ENCODE results near the gene CLCNKB.

- TF ChIP-seq CTCF (IDR thresholded peaks at IDR 0.05), result no peak
- TF ChIP-seq POLR2A (IDR thresholded peaks at IDR 0.05), result no peak
Measured at GRCh38 chr1:16092097-16092922, 48.7 kb downstream of the CLCNKB start.
